ENCODE results near the gene DPH1.

DPH1 gene

GRCh38 chr17:2051061-2051932 is 21.3 kb downstream of the DPH1 start:
- DNase-seq: no peak

DNA sequence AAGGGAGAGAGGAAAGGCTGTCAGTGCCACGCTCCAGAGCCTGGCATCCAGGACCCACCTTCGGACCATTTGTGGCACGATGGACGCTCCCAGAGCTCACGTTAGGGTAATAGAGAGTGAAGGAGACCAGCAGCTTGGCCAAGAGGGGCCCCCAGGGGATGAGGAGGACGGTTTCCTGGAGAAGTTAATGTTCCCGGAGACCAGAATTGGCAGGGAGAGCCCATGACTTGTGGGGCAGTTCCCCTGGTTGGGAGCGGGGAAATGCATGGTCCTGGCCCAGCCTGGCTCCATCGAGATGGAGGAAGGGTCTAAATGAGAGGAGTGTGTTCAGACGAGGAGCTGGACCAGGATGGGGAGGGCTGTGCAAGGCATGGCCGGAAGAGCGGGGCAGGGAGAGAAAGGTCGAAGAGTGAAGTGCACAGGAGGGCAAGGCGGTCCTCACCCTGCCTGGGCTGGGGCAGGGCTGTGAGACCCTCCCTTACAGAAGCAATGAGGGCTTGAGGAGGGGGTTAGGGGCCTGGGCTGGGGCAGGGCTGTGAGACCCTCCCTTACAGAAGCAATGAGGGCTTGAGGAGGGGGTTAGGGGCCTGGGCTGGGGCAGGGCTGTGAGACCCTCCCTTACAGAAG is 22.1 kb downstream of the DPH1 start:
- no peak for DNase-seq

DNA sequence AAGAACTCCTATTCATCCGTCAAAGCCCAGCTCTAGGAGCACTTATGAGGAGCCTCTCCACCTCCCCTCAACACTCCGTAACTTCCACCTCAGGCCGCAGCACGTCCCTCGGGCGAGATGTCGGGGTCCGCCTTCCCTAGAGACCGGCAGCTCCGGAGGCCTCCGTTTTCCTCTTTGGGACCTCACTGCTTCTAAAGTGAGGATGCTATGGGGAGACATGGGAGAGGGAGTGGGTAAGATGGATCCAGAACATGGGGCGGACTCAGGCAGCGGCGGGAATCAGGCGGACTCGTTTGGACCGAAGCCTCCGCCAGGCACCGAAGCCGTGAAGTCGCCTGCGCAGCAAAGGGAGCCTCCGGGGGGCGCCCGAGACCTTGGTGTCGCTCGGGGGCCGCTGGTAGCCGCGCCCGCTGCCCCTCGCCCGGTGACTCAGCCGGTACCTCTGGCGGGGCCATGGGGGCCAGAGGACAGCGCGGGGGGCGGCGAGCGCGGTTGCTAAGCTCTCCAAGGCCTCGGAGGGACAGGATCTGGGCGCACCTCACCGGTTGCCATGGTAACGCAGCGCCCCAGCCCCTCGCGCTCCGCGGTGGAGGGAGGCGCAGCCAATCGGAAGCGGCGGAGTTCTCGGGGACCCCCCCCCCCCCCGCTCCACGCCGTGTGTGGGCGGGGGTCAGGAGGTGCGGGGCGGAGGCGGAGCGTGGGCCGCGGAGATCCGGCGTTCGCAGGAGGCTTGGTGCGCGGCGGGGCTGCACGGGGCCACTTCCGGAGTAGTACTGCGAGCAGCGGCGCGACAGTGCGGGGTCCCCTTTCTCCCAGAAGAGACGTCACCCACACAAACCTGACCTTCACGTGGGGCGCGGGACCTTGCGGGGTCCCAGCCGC is 23.7 kb downstream of the DPH1 start:
- DNase-seq: no peak

GRCh38 chr17:2054262-2054511 is 24.2 kb downstream of the DPH1 start:
- no peak for DNase-seq

DNA sequence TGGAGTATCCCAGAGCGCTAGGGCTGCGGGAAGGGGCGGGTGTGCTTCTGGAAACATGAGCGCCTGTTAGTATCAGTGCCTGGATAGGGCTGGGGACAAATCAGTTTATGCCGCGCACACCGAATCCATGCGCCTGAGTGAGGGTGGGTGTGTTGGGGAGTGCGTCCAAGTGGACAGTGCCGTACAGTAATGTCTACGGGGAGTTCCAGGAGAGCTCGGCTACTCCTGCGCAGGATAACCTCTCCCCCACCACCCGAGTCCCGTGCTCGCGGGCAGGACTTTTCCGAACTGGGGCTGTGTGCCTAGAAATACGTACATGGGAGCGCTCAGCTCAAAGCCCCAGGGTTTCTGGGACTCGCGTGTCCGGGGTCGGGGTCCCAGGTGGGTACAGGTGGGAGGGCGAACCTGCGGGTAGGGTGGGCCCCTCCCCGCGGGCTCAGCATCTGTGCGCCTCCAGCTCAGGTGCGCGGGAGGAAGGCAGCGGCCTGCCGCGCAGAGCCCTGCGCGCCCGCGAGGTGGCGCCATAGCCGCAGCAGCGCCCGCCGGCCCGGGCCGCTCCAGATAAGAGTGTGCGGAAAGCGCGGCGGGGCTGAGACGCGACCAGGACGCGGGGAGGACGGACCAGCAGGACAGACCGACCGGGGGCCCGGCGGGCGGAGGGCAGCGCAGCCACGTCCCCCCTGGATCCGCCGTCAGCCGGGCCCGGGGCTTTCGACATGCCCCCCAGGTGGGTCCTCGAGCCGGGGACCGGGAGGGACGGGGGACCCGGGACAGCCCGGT is 24.7 kb downstream of the DPH1 start, which contains the start of gene HIC1:
TSS of gene HIC1 (plus strand) at position 592 of the 780 bp plus-strand sequence. CDS start 1,588 bp downstream, outside the sequence.
- no peak for DNase-seq

DNA sequence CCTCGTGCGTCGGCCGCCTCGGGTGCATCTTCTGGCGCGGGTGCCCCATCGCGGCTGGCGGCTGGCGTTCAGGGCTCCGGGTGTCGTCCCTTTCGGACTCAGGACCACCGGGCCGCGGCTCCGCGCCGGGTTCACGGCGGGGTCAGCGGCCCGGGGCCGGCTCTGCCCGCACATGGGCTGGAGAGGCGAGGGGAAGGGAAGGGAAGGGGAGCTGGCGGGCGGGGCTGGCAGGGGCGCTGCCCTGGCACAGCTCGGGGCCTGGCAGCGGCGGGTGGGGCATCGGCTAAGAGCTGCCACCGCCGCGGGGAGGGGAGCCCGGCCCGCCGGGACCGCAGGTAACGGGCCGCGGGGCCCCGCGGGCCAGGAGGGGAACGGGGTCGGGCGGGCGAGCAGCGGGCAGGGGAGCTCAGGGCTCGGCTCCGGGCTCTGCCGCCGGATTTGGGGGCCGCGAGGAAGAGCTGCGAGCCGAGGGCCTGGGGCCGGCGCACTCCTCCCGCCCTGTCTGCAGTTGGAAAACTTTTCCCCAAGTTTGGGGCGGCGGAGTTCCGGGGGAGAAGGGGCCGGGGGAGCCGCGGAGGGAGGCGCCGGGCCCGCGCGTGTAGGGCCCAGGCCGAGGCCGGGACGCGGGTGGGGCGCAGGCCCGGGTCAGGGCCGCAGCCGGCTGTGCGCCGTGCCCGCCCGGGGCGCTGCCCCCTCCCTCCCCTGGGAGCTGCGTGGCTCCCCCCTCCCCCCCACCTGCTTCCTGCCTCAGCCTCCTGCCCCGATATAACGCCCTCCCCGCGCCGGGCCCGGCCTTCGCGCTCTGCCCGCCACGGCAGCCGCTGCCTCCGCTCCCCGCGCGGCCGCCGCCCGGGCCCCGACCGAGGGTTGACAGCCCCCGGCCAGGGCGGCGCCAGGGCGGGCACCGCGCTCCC is 25.6 kb downstream of the DPH1 start:
- no peak for DNase-seq

- no peak for DNase-seq
Measured at GRCh38 chr17:2056206-2057174, 26.5 kb downstream of the DPH1 start.

DNA sequence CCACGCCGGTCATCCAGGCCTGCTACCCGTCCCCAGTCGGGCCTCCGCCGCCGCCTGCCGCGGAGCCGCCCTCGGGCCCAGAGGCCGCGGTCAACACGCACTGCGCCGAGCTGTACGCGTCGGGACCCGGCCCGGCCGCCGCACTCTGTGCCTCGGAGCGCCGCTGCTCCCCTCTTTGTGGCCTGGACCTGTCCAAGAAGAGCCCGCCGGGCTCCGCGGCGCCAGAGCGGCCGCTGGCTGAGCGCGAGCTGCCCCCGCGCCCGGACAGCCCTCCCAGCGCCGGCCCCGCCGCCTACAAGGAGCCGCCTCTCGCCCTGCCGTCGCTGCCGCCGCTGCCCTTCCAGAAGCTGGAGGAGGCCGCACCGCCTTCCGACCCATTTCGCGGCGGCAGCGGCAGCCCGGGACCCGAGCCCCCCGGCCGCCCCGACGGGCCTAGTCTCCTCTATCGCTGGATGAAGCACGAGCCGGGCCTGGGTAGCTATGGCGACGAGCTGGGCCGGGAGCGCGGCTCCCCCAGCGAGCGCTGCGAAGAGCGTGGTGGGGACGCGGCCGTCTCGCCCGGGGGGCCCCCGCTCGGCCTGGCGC is 27.3 kb downstream of the DPH1 start:
- DNase-seq: no peak

- no peak for DNase-seq
Measured at GRCh38 chr17:2057760-2058585, 28.0 kb downstream of the DPH1 start.

DNA sequence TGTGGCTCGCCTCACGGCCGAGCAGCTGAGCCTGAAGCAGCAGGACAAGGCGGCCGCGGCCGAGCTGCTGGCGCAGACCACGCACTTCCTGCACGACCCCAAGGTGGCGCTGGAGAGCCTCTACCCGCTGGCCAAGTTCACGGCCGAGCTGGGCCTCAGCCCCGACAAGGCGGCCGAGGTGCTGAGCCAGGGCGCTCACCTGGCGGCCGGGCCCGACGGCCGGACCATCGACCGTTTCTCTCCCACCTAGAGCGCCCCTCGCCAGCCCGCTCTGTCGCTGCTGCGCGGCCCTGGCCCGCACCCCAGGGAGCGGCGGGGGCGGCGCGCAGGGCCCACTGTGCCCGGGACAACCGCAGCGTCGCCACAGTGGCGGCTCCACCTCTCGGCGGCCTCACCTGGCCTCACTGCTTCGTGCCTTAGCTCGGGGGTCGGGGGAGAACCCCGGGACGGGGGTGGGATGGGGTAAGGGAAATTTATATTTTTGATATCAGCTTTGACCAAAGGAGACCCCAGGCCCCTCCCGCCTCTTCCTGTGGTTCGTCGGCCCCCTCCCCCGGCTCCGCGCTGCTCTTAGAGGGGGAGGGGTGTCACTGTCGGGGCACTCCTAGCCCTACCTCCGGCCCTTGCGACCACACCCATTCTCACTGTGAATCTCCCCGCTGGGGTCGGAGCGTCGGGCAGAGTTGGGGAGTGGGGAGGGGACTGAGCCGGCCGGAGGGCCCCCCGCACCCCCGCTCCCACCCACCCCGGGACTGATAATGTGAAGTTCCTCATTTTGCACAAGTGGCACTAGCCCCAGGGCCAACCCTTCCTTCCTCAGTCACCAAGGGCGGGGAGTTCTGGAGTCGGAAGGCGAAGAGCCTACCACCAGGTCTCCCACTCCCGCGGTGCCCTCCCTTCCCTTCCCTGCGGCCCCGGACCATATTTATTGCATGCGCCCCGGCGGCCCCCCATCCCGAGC is 28.9 kb downstream of the DPH1 start:
- DNase-seq: no peak

GRCh38 chr17:2059547-2060384 is 29.8 kb downstream of the DPH1 start:
- DNase-seq: no peak

- no peak for DNase-seq
Measured at GRCh38 chr17:2060385-2060658, 30.4 kb downstream of the DPH1 start.

DNA sequence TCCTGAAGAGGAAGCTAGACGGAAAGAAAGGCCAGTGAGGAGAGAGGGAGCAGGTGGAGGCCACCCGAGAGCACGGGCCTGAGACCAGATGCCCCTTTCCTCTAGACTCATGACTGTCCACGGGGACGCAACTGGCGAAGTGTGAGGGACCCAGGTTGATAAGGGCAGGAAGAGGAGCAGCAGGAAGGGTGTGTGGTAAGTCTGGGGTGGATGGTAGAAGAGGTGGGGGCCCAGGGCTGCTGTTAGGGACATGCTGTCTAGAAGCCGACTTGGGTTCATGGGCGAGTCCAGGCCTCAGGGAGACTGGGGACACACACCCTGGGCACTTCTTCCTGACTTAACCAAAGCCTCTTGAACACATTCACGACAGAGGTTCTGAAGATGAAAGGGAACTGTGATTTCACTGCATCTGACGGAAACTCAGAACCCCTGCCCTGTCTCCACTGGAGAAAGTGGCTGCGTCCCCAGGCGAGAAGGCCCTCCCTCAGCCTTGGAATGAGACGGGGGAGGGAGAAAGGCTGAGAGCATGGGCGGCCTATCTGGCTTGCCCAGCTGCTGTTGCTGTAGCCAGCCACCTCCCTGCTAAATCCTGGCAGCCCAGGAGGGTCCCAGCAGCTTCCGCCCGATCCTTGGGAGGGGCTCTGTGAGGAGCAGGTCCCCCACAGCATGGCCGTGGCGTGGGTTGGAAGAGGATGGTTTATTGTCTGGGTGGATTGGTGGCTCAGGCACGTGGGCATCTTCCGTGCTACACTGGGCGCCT is 30.9 kb downstream of the DPH1 start:
- no peak for DNase-seq

- DNase-seq: no peak
Measured at GRCh38 chr17:2061441-2061958, 31.5 kb downstream of the DPH1 start.

- no peak for DNase-seq
Measured at GRCh38 chr17:2062571-2063183, 32.7 kb downstream of the DPH1 start.

Measured in NCI-H1436 treated with DMSO at 0.1 percent for 48 hours (cell line).